Fibroblast of the aortic adventitia (primary cell): ENCODE results near the gene SPG21. TPM values are rescaled to one million over a fixed set of nuclear protein-coding genes. Genes with fewer than 3 reads are reported as not detected.
A peak's percentile ranks its signal among the peaks of the same experiment; 100 is the strongest.

ENCODE experiments used
- DNase-seq: peaks from one replicate; pipeline ENCODE4 v3.0.0-alpha.2; 2010; ENCODE audit warnings: low read depth
- H3K4me3 ChIP-seq: 2 replicates; pipeline ENCODE4 v1.5.1; 2011; ENCODE audit warnings: low read depth, mild to moderate bottlenecking, control low read depth, low read length, moderate library complexity
- CTCF ChIP-seq: IDR thresholded peaks from 2 replicates; pipeline ENCODE4 v1.5.1; 2011; ENCODE audit warnings: mild to moderate bottlenecking, low read length, control low read depth, inconsistent platforms; ENCODE audit not compliant: insufficient read depth
- total RNA-seq: library from RNA; depleted of rRNA; stranded (reverse); fragments of >200 nt; gene quantifications from 2 replicates; pipeline ENCODE4 v1.2.3, GENCODE V29; 2012; ENCODE audit warnings: low replicate concordance

Gene SPG21
- total RNA-seq, 1 donor = 104 TPM

DNA sequence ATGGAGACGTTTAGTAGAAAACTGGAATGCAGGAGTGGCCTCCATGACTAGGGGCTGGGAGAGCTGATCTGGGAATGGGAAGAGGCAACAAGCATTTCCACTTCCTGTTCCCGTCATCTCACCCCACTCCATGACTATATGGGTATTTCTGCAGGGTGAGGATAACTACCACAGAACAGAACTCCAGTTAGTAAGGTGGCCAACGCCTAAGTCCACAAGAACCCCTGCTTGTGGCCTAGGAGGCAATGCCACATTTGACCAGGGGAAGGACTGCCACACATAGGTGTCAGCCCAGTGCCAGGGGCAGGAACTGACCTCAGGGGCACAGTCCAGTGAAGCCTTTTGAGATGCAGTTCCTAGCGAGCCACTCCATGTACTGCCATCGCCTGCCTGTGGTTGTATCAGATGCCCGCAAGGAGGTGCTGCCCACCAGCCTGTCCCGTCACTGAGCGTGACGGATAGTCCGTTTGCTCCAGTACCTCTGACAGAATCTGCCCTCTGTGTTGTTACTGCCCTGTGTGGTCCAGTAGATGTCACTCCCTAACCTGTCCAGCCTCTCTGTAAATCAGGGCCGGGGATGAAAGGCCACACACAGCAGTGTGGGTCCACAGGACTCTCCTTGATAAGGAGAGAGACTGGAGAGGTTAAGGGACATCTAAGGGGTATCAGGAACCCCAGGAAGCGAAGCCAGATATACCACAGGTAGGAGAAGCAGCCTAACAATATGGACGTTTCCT is 43.3 kb upstream of the SPG21 start:
- H3K4me3 ChIP-seq = no peak overlapping the region
- peak; percentile 56 for DNase-seq
- TF ChIP-seq CTCF = peak; percentile 74

GRCh38 chr15:65029736-65030208 is 40.1 kb upstream of the SPG21 start:
- no peak for TF ChIP-seq CTCF

GRCh38 chr15:65028921-65029735 is 39.4 kb upstream of the SPG21 start, which contains the start of gene MTFMT:
TSS of gene MTFMT (minus strand) at chr15:65029639. CDS start at chr15:65029613, 26 bp downstream.
- TF ChIP-seq CTCF = peak; percentile 1
- DNase-seq = peak; percentile 70
- H3K4me3 ChIP-seq = peak within 1 kb of the TSS; percentile 86

More at GRCh38 chr15:65029736-65030208, 40.1 kb upstream of the SPG21 start:
- peak overlapping the region; percentile 86 for H3K4me3 ChIP-seq
- no peak for DNase-seq

DNA sequence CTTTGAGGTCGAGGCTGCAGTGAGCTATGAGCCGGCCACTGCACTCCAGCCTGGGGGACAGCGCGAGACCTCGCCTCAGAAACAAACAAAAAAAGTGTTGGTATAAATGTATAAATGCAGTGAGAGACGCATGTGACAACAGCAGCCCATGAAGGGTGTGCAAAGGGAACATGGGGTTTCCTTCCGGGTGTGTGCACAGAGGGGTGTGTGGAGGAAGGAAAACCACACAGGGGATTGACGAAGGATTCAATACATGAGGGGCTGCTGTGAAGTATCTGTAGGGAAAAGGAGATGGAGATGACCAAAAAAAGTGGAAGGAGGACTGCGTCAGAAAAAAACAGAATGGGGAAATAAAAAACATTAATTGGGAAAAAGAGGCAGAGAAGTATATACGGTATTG is 38.6 kb upstream of the SPG21 start:
- DNase-seq = no peak
- H3K4me3 ChIP-seq = peak overlapping the region; percentile 86
- TF ChIP-seq CTCF = no peak

DNA sequence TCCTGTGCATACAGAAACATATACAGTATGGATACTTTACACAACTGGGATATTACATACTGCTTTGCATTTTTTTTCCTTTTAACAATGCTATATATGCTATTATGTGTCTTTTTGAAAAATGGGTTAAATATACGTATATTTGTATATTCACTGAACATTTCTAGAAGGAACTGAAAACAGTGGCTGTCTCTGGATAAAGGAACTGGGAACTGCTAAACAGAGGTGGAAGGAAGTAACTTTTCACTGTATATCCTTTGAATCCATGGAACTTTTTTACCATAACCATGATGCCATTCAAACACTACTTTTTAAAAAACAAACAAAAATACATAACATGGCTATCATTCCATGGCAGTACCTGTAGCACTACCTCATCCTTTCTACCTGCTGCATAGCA is 37.9 kb upstream of the SPG21 start:
- TF ChIP-seq CTCF = no peak
- peak overlapping the region; percentile 86 for H3K4me3 ChIP-seq
- DNase-seq = no peak

GRCh38 chr15:65026756-65027155 is 37.0 kb upstream of the SPG21 start:
- no peak for DNase-seq
- no peak for TF ChIP-seq CTCF
- no peak overlapping the region for H3K4me3 ChIP-seq
